Measurements from ENCODE around the gene TP53I13.
"Not testable (repeated sequence)": the region's sequence is repeated elsewhere in the genome, so short reads cannot be mapped to it uniquely, and the experiment has no call there.

The TP53I13 gene

GRCh38 chr17:29568331-29569244 is at the start of gene TP53I13:
TP53I13 (plus strand) TSS chr17:29568701; CDS start chr17:29568759, 58 bp downstream.
- DNase-seq, result peak; percentile 91
- ATAC-seq, result peak; percentile 50

- DNase-seq (no peak), ATAC-seq (no peak)
Measured at GRCh38 chr17:29524692-29525091, 43.8 kb upstream of the TP53I13 start.

- DNase-seq, result no peak
- no peak for ATAC-seq
Measured at GRCh38 chr17:29526322-29526721, 42.2 kb upstream of the TP53I13 start.

GRCh38 chr17:29533976-29534375 is 34.5 kb upstream of the TP53I13 start:
- ATAC-seq (no peak), DNase-seq (no peak)

GRCh38 chr17:29544066-29544465 is 24.4 kb upstream of the TP53I13 start:
- DNase-seq (no peak), ATAC-seq (no peak)

- ATAC-seq (no peak), DNase-seq (no peak)
Measured at GRCh38 chr17:29546085-29546484, 22.4 kb upstream of the TP53I13 start.

- no peak for ATAC-seq
- no peak for DNase-seq
Measured at GRCh38 chr17:29546830-29547229, 21.7 kb upstream of the TP53I13 start.

- DNase-seq (no peak), ATAC-seq (peak; percentile 32)
Measured at GRCh38 chr17:29549177-29549923, 19.2 kb upstream of the TP53I13 start.

GRCh38 chr17:29555840-29556239 is 12.7 kb upstream of the TP53I13 start:
- DNase-seq, result no peak
- ATAC-seq, result no peak

GRCh38 chr17:29557085-29557738 is 11.3 kb upstream of the TP53I13 start:
- no peak for ATAC-seq

GRCh38 chr17:29557739-29558116 is 10.8 kb upstream of the TP53I13 start:
- no peak for DNase-seq
- ATAC-seq, result peak; percentile 62

More at GRCh38 chr17:29557085-29557738, 11.3 kb upstream of the TP53I13 start:
- DNase-seq, result no peak

- not testable (repeated sequence) for ATAC-seq
Measured at GRCh38 chr17:29558139-29558538, 10.4 kb upstream of the TP53I13 start.

GRCh38 chr17:29559640-29560039 is 8.9 kb upstream of the TP53I13 start:
- ATAC-seq, result no peak
- no peak for DNase-seq

More at GRCh38 chr17:29558139-29558538, 10.4 kb upstream of the TP53I13 start:
- DNase-seq, result not testable (repeated sequence)

- no peak for ATAC-seq
- DNase-seq, result no peak
Measured at GRCh38 chr17:29560316-29560715, 8.2 kb upstream of the TP53I13 start.

GRCh38 chr17:29561554-29562517 is 6.7 kb upstream of the TP53I13 start:
- ATAC-seq (no peak), DNase-seq (no peak)

- ATAC-seq (no peak), DNase-seq (no peak)
Measured at GRCh38 chr17:29562615-29563014, 5.9 kb upstream of the TP53I13 start.

GRCh38 chr17:29563816-29564215 is 4.7 kb upstream of the TP53I13 start:
- DNase-seq (no peak), ATAC-seq (no peak)

- ATAC-seq (peak; percentile 8), DNase-seq (peak; percentile 66)
Measured at GRCh38 chr17:29565643-29566472, 2.6 kb upstream of the TP53I13 start.

GRCh38 chr17:29566473-29567303 is 1.8 kb upstream of the TP53I13 start, which contains the start of gene ABHD15:
ABHD15 (minus strand) TSS chr17:29567037; CDS start chr17:29566966, 71 bp downstream.
- DNase-seq, result peak; percentile 73
- ATAC-seq, result peak; percentile 43

- ATAC-seq, result peak; percentile 0
- DNase-seq, result no peak
Measured at GRCh38 chr17:29567304-29567553, 1.3 kb upstream of the TP53I13 start.

Measured in stimulated activated naive CD8-positive, alpha-beta T cell treated with anti-CD3 and anti-CD28 coated beads, Interleukin-15, Interleukin-2, amounts not matched to agents 100 U/mL and 50 U/mL, for 24 hours (primary cell).